ENCODE data around the gene TLCD4. TPM values are rescaled to one million over a fixed set of nuclear protein-coding genes. Genes with fewer than 3 reads are reported as not detected.
"Not testable (repeated sequence)": the region's sequence is repeated elsewhere in the genome, so short reads cannot be mapped to it uniquely, and the experiment has no call there.

Gene TLCD4
- total RNA-seq, 1 experiment from 2014 or later, result 2.9 TPM

- no peaks in the 10 kb centered on the region for H3K27me3 ChIP-seq (ENCODE audit: control insufficient read depth, insufficient read depth, low read length)
- no peak for DNase-seq (ENCODE audit: low read depth, low spot score)
- ChIA-PET POLR2A (interaction anchor here (0.7 kb wide), 1 partner anchor 141 kb away, joined by 3 read pairs; no protein-coding TSS in a partner anchor), CTCF (no interaction called here)
- BruUV-seq (replicated peaks), result no TSS peak
- no peak overlapping the region for H3K27ac ChIP-seq (ENCODE audit: low read length)
- no peaks in the 10 kb centered on the region for H3K9me3 ChIP-seq (ENCODE audit: control insufficient read depth, insufficient read depth, low read depth, low read length)
- no peak for ATAC-seq
- no peaks in the 10 kb centered on the region for H3K36me3 ChIP-seq (ENCODE audit: control insufficient read depth, insufficient read depth, low read length)
- no peak overlapping the region for H3K4me3 ChIP-seq (ENCODE audit: low read depth in 2 of 2, low read length in 2 of 2)
- intact Hi-C loops (cut with micrococcal nuclease; ENCODE audit: unreplicated experiment) (no loop called here), in situ Hi-C loops (cut with HindIII; ENCODE audit: low pct_unique_long_range_greater_than_20kb, low sequenced_read_pairs) (no loop called here)
- TF ChIP-seq POLR2AphosphoS5 (IDR thresholded peaks at IDR 0.05; ENCODE audit: low read depth, low read length) (no peak), SIN3A (IDR thresholded peaks at IDR 0.05; ENCODE audit: borderline replicate concordance, insufficient read depth, low read depth, low read length) (no peak), TCF7L2 (IDR thresholded peaks at IDR 0.05; ENCODE audit: low read depth, low read length) (no peak), CTCF (IDR thresholded peaks at IDR 0.05) (no peak)
- TF ChIP-seq, protein P1, sequence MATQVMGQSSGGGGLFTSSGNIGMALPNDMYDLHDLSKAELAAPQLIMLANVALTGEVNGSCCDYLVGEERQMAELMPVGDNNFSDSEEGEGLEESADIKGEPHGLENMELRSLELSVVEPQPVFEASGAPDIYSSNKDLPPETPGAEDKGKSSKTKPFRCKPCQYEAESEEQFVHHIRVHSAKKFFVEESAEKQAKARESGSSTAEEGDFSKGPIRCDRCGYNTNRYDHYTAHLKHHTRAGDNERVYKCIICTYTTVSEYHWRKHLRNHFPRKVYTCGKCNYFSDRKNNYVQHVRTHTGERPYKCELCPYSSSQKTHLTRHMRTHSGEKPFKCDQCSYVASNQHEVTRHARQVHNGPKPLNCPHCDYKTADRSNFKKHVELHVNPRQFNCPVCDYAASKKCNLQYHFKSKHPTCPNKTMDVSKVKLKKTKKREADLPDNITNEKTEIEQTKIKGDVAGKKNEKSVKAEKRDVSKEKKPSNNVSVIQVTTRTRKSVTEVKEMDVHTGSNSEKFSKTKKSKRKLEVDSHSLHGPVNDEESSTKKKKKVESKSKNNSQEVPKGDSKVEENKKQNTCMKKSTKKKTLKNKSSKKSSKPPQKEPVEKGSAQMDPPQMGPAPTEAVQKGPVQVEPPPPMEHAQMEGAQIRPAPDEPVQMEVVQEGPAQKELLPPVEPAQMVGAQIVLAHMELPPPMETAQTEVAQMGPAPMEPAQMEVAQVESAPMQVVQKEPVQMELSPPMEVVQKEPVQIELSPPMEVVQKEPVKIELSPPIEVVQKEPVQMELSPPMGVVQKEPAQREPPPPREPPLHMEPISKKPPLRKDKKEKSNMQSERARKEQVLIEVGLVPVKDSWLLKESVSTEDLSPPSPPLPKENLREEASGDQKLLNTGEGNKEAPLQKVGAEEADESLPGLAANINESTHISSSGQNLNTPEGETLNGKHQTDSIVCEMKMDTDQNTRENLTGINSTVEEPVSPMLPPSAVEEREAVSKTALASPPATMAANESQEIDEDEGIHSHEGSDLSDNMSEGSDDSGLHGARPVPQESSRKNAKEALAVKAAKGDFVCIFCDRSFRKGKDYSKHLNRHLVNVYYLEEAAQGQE (IDR thresholded peaks at IDR 0.05; ENCODE audit: insufficient read depth in 1 of 2, low read depth in 2 of 2, low read length in 1 of 2), result no peak
- no peaks in the 10 kb centered on the region for H3K4me1 ChIP-seq (ENCODE audit: control insufficient read depth, insufficient read depth, low read length)
These were observed 29.5 kb downstream of the TLCD4 start for GRCh38 chr1:95146637-95147036.

- in situ Hi-C loops (cut with HindIII; ENCODE audit: low pct_unique_long_range_greater_than_20kb, low sequenced_read_pairs) (no loop called here), intact Hi-C loops (cut with micrococcal nuclease; ENCODE audit: unreplicated experiment) (no loop called here)
- Histone ChIP-seq H3K9me3 (ENCODE audit: control insufficient read depth, insufficient read depth, low read depth, low read length) (no peaks in the 10 kb centered on the region), H3K4me3 (ENCODE audit: low read depth in 2 of 2, low read length in 2 of 2) (no peak overlapping the region), H3K4me1 (ENCODE audit: control insufficient read depth, insufficient read depth, low read length) (no peaks in the 10 kb centered on the region), H3K27ac (ENCODE audit: low read length) (no peak overlapping the region), H3K27me3 (ENCODE audit: control insufficient read depth, insufficient read depth, low read length) (no peaks in the 10 kb centered on the region), H3K36me3 (ENCODE audit: control insufficient read depth, insufficient read depth, low read length) (no peaks in the 10 kb centered on the region)
- no TSS peak for BruUV-seq (replicated peaks)
- ChIA-PET CTCF (no interaction called here), POLR2A (no interaction called here)
- DNase-seq (ENCODE audit: low read depth, low spot score) (no peak), ATAC-seq (no peak)
- no peak for TF ChIP-seq TCF7L2 (IDR thresholded peaks at IDR 0.05; ENCODE audit: low read depth, low read length)
- TF ChIP-seq SIN3A (IDR thresholded peaks at IDR 0.05; ENCODE audit: borderline replicate concordance, insufficient read depth, low read depth, low read length), result no peak
- TF ChIP-seq, protein P1 (IDR thresholded peaks at IDR 0.05; ENCODE audit: insufficient read depth in 1 of 2, low read depth in 2 of 2, low read length in 1 of 2), result no peak
- TF ChIP-seq POLR2AphosphoS5 (IDR thresholded peaks at IDR 0.05; ENCODE audit: low read depth, low read length), result no peak
- TF ChIP-seq CTCF (IDR thresholded peaks at IDR 0.05), result no peak
These were observed 36.9 kb downstream of the TLCD4 start for GRCh38 chr1:95154096-95154495.

DNA sequence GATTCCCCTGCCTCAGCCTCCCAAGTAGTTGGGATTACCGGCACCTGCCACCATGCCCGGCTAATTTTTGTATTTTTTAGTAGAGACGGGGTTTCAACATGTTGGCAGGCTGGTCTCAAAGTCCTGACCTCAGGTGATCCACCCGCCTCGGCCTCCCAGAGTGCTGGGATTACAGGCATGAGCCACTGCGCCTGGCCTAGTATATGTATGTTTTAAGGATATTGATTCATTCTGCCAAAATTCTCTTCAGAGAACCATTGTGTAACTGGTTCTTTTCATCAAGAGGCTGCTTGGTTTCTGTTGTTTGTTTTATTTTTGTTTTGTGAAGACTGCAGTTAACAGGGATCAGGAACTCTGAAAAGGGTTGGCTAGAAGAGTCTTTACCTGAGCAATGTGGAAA lies 48.4 kb downstream of the TLCD4 start:
- BruUV-seq (replicated peaks); POLR2A ChIA-PET; intact Hi-C loops (cut with micrococcal nuclease; ENCODE audit: unreplicated experiment): not testable (repeated sequence)

More for the DNA sequence above, 48.4 kb downstream of the TLCD4 start:
- H3K4me3 ChIP-seq (ENCODE audit: low read depth in 2 of 2, low read length in 2 of 2); in situ Hi-C loops (cut with HindIII; ENCODE audit: low pct_unique_long_range_greater_than_20kb, low sequenced_read_pairs); H3K9me3 ChIP-seq (ENCODE audit: control insufficient read depth, insufficient read depth, low read depth, low read length); CTCF ChIA-PET; ATAC-seq; H3K27ac ChIP-seq (ENCODE audit: low read length); H3K36me3 ChIP-seq (ENCODE audit: control insufficient read depth, insufficient read depth, low read length); H3K27me3 ChIP-seq (ENCODE audit: control insufficient read depth, insufficient read depth, low read length); DNase-seq (ENCODE audit: low read depth, low spot score); H3K4me1 ChIP-seq (ENCODE audit: control insufficient read depth, insufficient read depth, low read length): not testable (repeated sequence)
